ENCODE results near the gene KLRB1.

GRCh38 chr12:9606736-9607372 lies 862 bp downstream of the KLRB1 start:
- TF ChIP-seq REST (IDR thresholded peaks at IDR 0.05; ENCODE audit: low read depth) (no peak), EP300 (IDR thresholded peaks at IDR 0.05; ENCODE audit: borderline replicate concordance) (no peak), NFIC (IDR thresholded peaks at IDR 0.05) (no peak), MAX (IDR thresholded peaks at IDR 0.05) (no peak), FOXM1 (IDR thresholded peaks at IDR 0.05; ENCODE audit: borderline replicate concordance, low read depth) (no peak), CEBPB (IDR thresholded peaks at IDR 0.05) (no peak), USF1 (IDR thresholded peaks at IDR 0.05) (no peak), RAD21 (IDR thresholded peaks at IDR 0.05; ENCODE audit: low read depth) (no peak), ZBTB7A (IDR thresholded peaks at IDR 0.05; ENCODE audit: low read depth) (no peak), YY1 (IDR thresholded peaks at IDR 0.05; ENCODE audit: low read depth) (no peak), TEAD4 (IDR thresholded peaks at IDR 0.05) (no peak), CREB1 (IDR thresholded peaks at IDR 0.05; ENCODE audit: low read depth) (no peak), TAF1 (IDR thresholded peaks at IDR 0.05; ENCODE audit: low read depth) (no peak)
